H1 (cell line): Measurements from ENCODE around the gene SSMEM1. TPM values are rescaled to one million over a fixed set of nuclear protein-coding genes. Genes with fewer than 3 reads are reported as not detected.

Experiments used
- CTCF ChIA-PET: fragments of 300-600 bp; sonication (Branson Sonifier 250); formaldehyde crosslinking; loops from one replicate; lab custom pipeline; 2021; ENCODE audit not compliant: partially characterized antibody; lab: Charles Lee
- POLR2A ChIA-PET: fragments of 300-600 bp; sonication (Branson Sonifier 250); formaldehyde crosslinking; loops from one replicate; lab custom pipeline; 2021; ENCODE audit warnings: inconsistent platforms; ENCODE audit not compliant: partially characterized antibody; lab: Charles Lee
- DNase-seq, 2 experiments: peaks; one replicate each; pipeline versions ENCODE4 v3.0.0 to v3.0.0-alpha.2; 2010 to 2022; ENCODE audit warnings: low spot score in 2 of 2, low read depth in 1 of 2, mixed read lengths in 1 of 2
- FAIRE-seq: peaks from 2 replicates; lab custom pipeline; 2011; peaks lifted over from hg19 to GRCh38; lab: Jason Lieb, UNC
- H2AFZ ChIP-seq: 2 replicates; pipeline ENCODE4 v1.8.1; 2012; ENCODE audit warnings: low read length, inconsistent platforms
- H2AK5ac ChIP-seq: 2 replicates; pipeline ENCODE4 v1.6.1; 2013; ENCODE audit warnings: low read depth, low read length
- H2BK120ac ChIP-seq: replicated peaks from 2 replicates; pipeline ENCODE3; 2013; ENCODE audit warnings: low read depth, low read length, inconsistent platforms
- H2BK12ac ChIP-seq: 2 replicates; pipeline ENCODE4 v1.6.1; 2013; ENCODE audit warnings: low read depth, low read length
- H2BK15ac ChIP-seq: 2 replicates; pipeline ENCODE4 v1.6.1; 2013; ENCODE audit warnings: low read length
- H2BK20ac ChIP-seq: 2 replicates; pipeline ENCODE4 v1.6.1; 2013; ENCODE audit warnings: low read length
- H2BK5ac ChIP-seq: 2 replicates; pipeline ENCODE4 v1.6.1; 2013; ENCODE audit warnings: low read depth, low read length
- H3K14ac ChIP-seq: 2 replicates; pipeline ENCODE4 v1.6.1; 2013; ENCODE audit warnings: inconsistent platforms; ENCODE audit not compliant: insufficient read length
- H3K18ac ChIP-seq: 2 replicates; pipeline ENCODE4 v1.6.1; 2013; ENCODE audit warnings: low read length; ENCODE audit errors: extremely low read depth
- H3K23ac ChIP-seq: 2 replicates; pipeline ENCODE4 v1.6.1; 2013; ENCODE audit warnings: inconsistent platforms; ENCODE audit not compliant: insufficient read length
- H3K23me2 ChIP-seq: 2 replicates; pipeline ENCODE4 v1.6.1; 2013; ENCODE audit warnings: low read depth, low read length
- H3K27ac ChIP-seq: 2 replicates; pipeline ENCODE4 v1.6.1; 2011; ENCODE audit warnings: low read depth, low read length, inconsistent platforms
- H3K27me3 ChIP-seq, 4 experiments: replicated peaks in 1 of 4; 1 replicate in 1 of 4; 2 replicates in 3 of 4; pipeline versions ENCODE4 v1.6.1 to v1.8.1; 2011 to 2013; ENCODE audit warnings: low read length in 3 of 4, mild to moderate bottlenecking in 3 of 4, inconsistent platforms in 2 of 4, mixed read lengths in 2 of 4, moderate library complexity in 1 of 4; ENCODE audit not compliant: control insufficient read depth in 3 of 4, insufficient read depth in 3 of 4; ENCODE audit errors: extremely low read depth in 1 of 4
- H3K36me3 ChIP-seq, 4 experiments: 2 replicates each; pipeline versions ENCODE4 v1.6.1 to v1.8.1; 2011 to 2013; ENCODE audit warnings: mild to moderate bottlenecking in 4 of 4, low read length in 3 of 4, moderate library complexity in 2 of 4, control low read depth in 1 of 4, inconsistent platforms in 1 of 4; ENCODE audit not compliant: insufficient read depth in 4 of 4, control insufficient read depth in 2 of 4
- H3K4ac ChIP-seq: replicated peaks from 2 replicates; pipeline ENCODE3; 2013; ENCODE audit warnings: low read length, low read depth, mixed read lengths, inconsistent platforms; ENCODE audit not compliant: insufficient read length
- H3K4me1 ChIP-seq, 4 experiments: replicated peaks in 1 of 4; 1 replicate in 1 of 4; 2 replicates in 3 of 4; pipeline versions ENCODE4 v1.6.1 to v1.8.1; 2011 to 2013; ENCODE audit warnings: low read length in 3 of 4, inconsistent platforms in 2 of 4, mixed read lengths in 1 of 4; ENCODE audit not compliant: insufficient read depth in 4 of 4, control insufficient read depth in 3 of 4
- H3K4me2 ChIP-seq, 2 experiments: 2 replicates each; pipeline versions ENCODE4 v1.6.1 to v1.8.1; 2011 to 2013; ENCODE audit warnings: low read depth in 2 of 2, low read length in 2 of 2, control low read depth in 1 of 2, inconsistent platforms in 1 of 2, mild to moderate bottlenecking in 1 of 2; ENCODE audit not compliant: insufficient read depth in 1 of 2
- H3K4me3 ChIP-seq, 4 experiments: fragments of 200-600, 300-600 bp in 1 of 4; sonication (generic), shearing (Covaris generic), sonication (Bioruptor Twin) in 1 of 4; 2 replicates each; pipeline versions ENCODE4 v1.5.1 to v1.8.1; 2011 to 2016; ENCODE audit warnings: low read length in 4 of 4, low read depth in 3 of 4, control low read depth in 2 of 4, inconsistent platforms in 2 of 4, mild to moderate bottlenecking in 2 of 4, mixed read lengths in 1 of 4, moderate library complexity in 1 of 4; ENCODE audit not compliant: insufficient read depth in 2 of 4; ENCODE audit errors: extremely low read depth in 1 of 4
- H3K56ac ChIP-seq: replicated peaks from 2 replicates; pipeline ENCODE3; 2013; ENCODE audit warnings: low read depth, mild to moderate bottlenecking, mixed read lengths, low read length, inconsistent platforms; ENCODE audit not compliant: insufficient read length
- H3K79me1 ChIP-seq: 2 replicates; pipeline ENCODE4 v1.6.1; 2013; ENCODE audit warnings: low read depth, low read length, control low read depth
- H3K79me2 ChIP-seq, 2 experiments: 2 replicates each; pipeline versions ENCODE4 v1.6.1 to v1.8.1; 2012 to 2013; ENCODE audit warnings: low read length in 2 of 2, mild to moderate bottlenecking in 2 of 2, inconsistent platforms in 1 of 2; ENCODE audit not compliant: insufficient read depth in 2 of 2, control insufficient read depth in 1 of 2
- H3K9ac ChIP-seq, 4 experiments: replicated peaks in 1 of 4; 1 replicate in 1 of 4; 2 replicates in 3 of 4; pipeline versions ENCODE4 v1.6.1 to v1.8.1; 2011 to 2013; ENCODE audit warnings: low read depth in 3 of 4, low read length in 3 of 4, control low read depth in 2 of 4, mild to moderate bottlenecking in 2 of 4, moderate library complexity in 2 of 4, inconsistent platforms in 1 of 4; ENCODE audit errors: extremely low read depth in 1 of 4
- H3K9me3 ChIP-seq, 2 experiments: 2 replicates each; pipeline versions ENCODE4 v1.6.1 to v1.8.1; 2012 to 2013; ENCODE audit warnings: mild to moderate bottlenecking in 2 of 2, moderate library complexity in 2 of 2, control low read depth in 1 of 2, inconsistent platforms in 1 of 2, low read depth in 1 of 2, low read length in 1 of 2, mixed read lengths in 1 of 2; ENCODE audit not compliant: insufficient read depth in 2 of 2
- H4K20me1 ChIP-seq, 2 experiments: replicated peaks in 1 of 2; 2 replicates each; pipeline versions ENCODE3 to v1.8.1; 2011 to 2013; ENCODE audit warnings: inconsistent platforms in 2 of 2, low read length in 2 of 2, mild to moderate bottlenecking in 1 of 2; ENCODE audit not compliant: insufficient read depth in 2 of 2, control insufficient read depth in 1 of 2
- H4K5ac ChIP-seq: 2 replicates; pipeline ENCODE4 v1.6.1; 2013; ENCODE audit warnings: low read length, low read depth, mixed read lengths, inconsistent platforms; ENCODE audit not compliant: insufficient read length
- H4K8ac ChIP-seq: 2 replicates; pipeline ENCODE4 v1.8.0; 2013; ENCODE audit warnings: mild to moderate bottlenecking, moderate library complexity, low read length, inconsistent platforms; ENCODE audit not compliant: insufficient read depth; ENCODE audit errors: extremely low read depth
- H4K91ac ChIP-seq: replicated peaks from 2 replicates; pipeline ENCODE3; 2013; ENCODE audit warnings: low read length, mixed read lengths, inconsistent platforms; ENCODE audit not compliant: insufficient read length
- ATF2 ChIP-seq: IDR thresholded peaks from 2 replicates; pipeline ENCODE4 v1.6.1; 2012; ENCODE audit warnings: low read length, inconsistent platforms
- CBX5 ChIP-seq: fragments of 300-800, 300-1000 bp; sonication (generic); IDR thresholded peaks from 2 replicates; pipeline ENCODE4 v1.7.1; 2016; ENCODE audit warnings: antibody characterized with exemption, low read length, low read depth
- CEBPB ChIP-seq: IDR thresholded peaks from 2 replicates; pipeline ENCODE4 v1.6.1; 2012; ENCODE audit warnings: low read depth, low read length
- CTBP2 ChIP-seq: IDR thresholded peaks from 2 replicates; pipeline ENCODE4 v1.7.0; 2011; ENCODE audit warnings: borderline replicate concordance, mild to moderate bottlenecking, moderate library complexity, mixed read lengths, low read length; ENCODE audit not compliant: insufficient read depth, insufficient read length
- GTF2F1 ChIP-seq: IDR thresholded peaks from 2 replicates; pipeline ENCODE4 v1.6.1; 2012; ENCODE audit warnings: low read depth, low read length, improper control_type of control experiment, borderline replicate concordance
- HDAC6 ChIP-seq: IDR thresholded peaks from one replicate; pipeline ENCODE4 v1.7.1; 2012; ENCODE audit warnings: low read depth, mild to moderate bottlenecking, inconsistent platforms, low read length, moderate library complexity
- JUN ChIP-seq: IDR thresholded peaks from 2 replicates; pipeline ENCODE4 v1.6.1; 2011; ENCODE audit warnings: low read depth, mild to moderate bottlenecking, improper control_type of control experiment, low read length
- POLR2A ChIP-seq, 2 experiments: IDR thresholded peaks; 1 replicate in 1 of 2; 2 replicates in 1 of 2; pipeline ENCODE4 v1.6.1; 2011; ENCODE audit warnings: low read depth in 2 of 2, low read length in 2 of 2, mild to moderate bottlenecking in 2 of 2; ENCODE audit errors: control extremely low read depth in 1 of 2
- RBBP5 ChIP-seq: IDR thresholded peaks from 2 replicates; pipeline ENCODE4 v1.7.1; 2012; ENCODE audit warnings: low read depth, mild to moderate bottlenecking, inconsistent platforms, low read length, moderate library complexity, borderline replicate concordance
- RFX5 ChIP-seq: IDR thresholded peaks from 2 replicates; pipeline ENCODE4 v1.6.1; 2011; ENCODE audit warnings: low read depth, low read length, improper control_type of control experiment, borderline replicate concordance
- RNF2 ChIP-seq: fragments of 200-900, 300-1000 bp; sonication (generic); IDR thresholded peaks from 2 replicates; pipeline ENCODE4 v1.7.1; 2016; ENCODE audit warnings: borderline replicate concordance, low read depth, mild to moderate bottlenecking, antibody characterized with exemption, low read length; ENCODE audit not compliant: poor library complexity, severe bottlenecking; ENCODE audit errors: missing control alignments
- SIRT6 ChIP-seq: IDR thresholded peaks from one replicate; pipeline ENCODE4 v1.7.1; 2012; ENCODE audit warnings: low read length, inconsistent platforms
- TAF1 ChIP-seq: IDR thresholded peaks from 2 replicates; pipeline ENCODE4 v1.6.1; 2011; ENCODE audit warnings: mild to moderate bottlenecking, low read depth, low read length
- WGBS, 2 experiments: shearing (Covaris generic) in 1 of 2; methylation state at CpG; one replicate each; pipeline versions ENCODE4 v1.1.6 to v1.1.7; 2013 to 2015; ENCODE audit warnings: low lambda C conversion rate in 2 of 2, mixed read lengths in 2 of 2, inconsistent platforms in 1 of 2, low coverage in 1 of 2, missing lambda C conversion rate in 1 of 2; ENCODE audit not compliant: insufficient replicate concordance in 2 of 2, insufficient coverage in 1 of 2, insufficient read length in 1 of 2; ENCODE audit errors: extremely low coverage in 1 of 2, missing lambda C conversion rate in 1 of 2; 5-methylcytosine and 5-hydroxymethylcytosine counted together
- polyA plus RNA-seq, 7 experiments: library from polyadenylated mRNA; depleted of rRNA in 3 of 7; stranded (reverse) in 5 of 7; unstranded in 2 of 7; fragments of >200 nt in 5 of 7; fragments of 200-250 nt in 2 of 7; gene quantifications; 1 replicate in 5 of 7; 2 replicates in 1 of 7; 4 replicates in 1 of 7; pipeline versions ENCODE4 v1.2.1 to v1.2.3, GENCODE V29; 2011 to 2013; ENCODE audit warnings: missing spikeins in 2 of 7, mixed read lengths in 2 of 7
- total RNA-seq: library from RNA; stranded (reverse); fragmentation: NEBNext Ultra II Directional; extraction: Animal tissue kit (Norgen Biotek cat#: 25700); gene quantifications from 2 replicates; pipeline ENCODE4 v1.2.1, GENCODE V29; 2021

Gene SSMEM1
- total and polyA plus RNA-seq, 2 of the 8 experiments (the other 6 are each of a cell fraction or from before 2014, with no cell fraction given) = not detected

- no peak overlapping the region for H2BK120ac ChIP-seq
- 95% methylated on average over 1 of the region's 1 CpG; no CpG with 5 or more reads in 1 of the 2 experiments for WGBS, 2 experiments
- H3K4ac ChIP-seq = no peak overlapping the region
- H3K9ac ChIP-seq = no peak overlapping the region
- H2AFZ ChIP-seq = no peak overlapping the region
- H3K79me2 ChIP-seq = no peaks in the 10 kb centered on the region
- FAIRE-seq = no peak
- no peaks in the 10 kb centered on the region for H3K23me2 ChIP-seq
- no peak overlapping the region for H2BK15ac ChIP-seq
- H3K79me1 ChIP-seq = no peaks in the 10 kb centered on the region
- POLR2A ChIA-PET = interaction anchor here (3.9 kb wide), 1 partner anchor 9 kb away, joined by 20 read pairs; the partner anchor contains the start of gene TMEM209
- H3K27me3 ChIP-seq = no peaks in the 10 kb centered on the region
- TF ChIP-seq RFX5 (no peak), GTF2F1 (no peak), CBX5 (no peak), RNF2 (no peak), CEBPB (no peak), SIRT6 (no peak), TAF1 (no peak), HDAC6 (no peak), CTBP2 (no peak), RBBP5 (no peak), ATF2 (no peak), POLR2A (IDR thresholded peaks at IDR 0.05; ENCODE audit: control extremely low read depth in 1 of 2, low read depth in 2 of 2, low read length in 2 of 2) (no peak), JUN (no peak)
- no peak overlapping the region for H2BK12ac ChIP-seq
- H3K27ac ChIP-seq = no peak overlapping the region
- H2BK20ac ChIP-seq = no peak overlapping the region
- H3K4me1 ChIP-seq = no peaks in the 10 kb centered on the region
- H2AK5ac ChIP-seq = no peak overlapping the region
- no peak overlapping the region for H3K14ac ChIP-seq
- no peak overlapping the region for H4K91ac ChIP-seq
- CTCF ChIA-PET = no interaction called here
- H4K20me1 ChIP-seq = no peaks in the 10 kb centered on the region
- no peaks in the 10 kb centered on the region for H3K9me3 ChIP-seq
- H4K5ac ChIP-seq = no peak overlapping the region
- no peak overlapping the region for H3K23ac ChIP-seq
- no peak for DNase-seq
- H2BK5ac ChIP-seq = no peak overlapping the region
- H3K4me2 ChIP-seq = no peak overlapping the region
- no peak overlapping the region for H4K8ac ChIP-seq
- H3K18ac ChIP-seq = no peak overlapping the region
- H3K56ac ChIP-seq = no peak overlapping the region
- no peak overlapping the region for H3K4me3 ChIP-seq
- no peaks in the 10 kb centered on the region for H3K36me3 ChIP-seq
Observed at GRCh38 chr7:130213828-130214227, 6.2 kb downstream of the SSMEM1 start.
